ENCODE data around the gene LMNA. TPM values are rescaled to one million over a fixed set of nuclear protein-coding genes. Genes with fewer than 3 reads are reported as not detected.
A peak's percentile ranks its signal among the peaks of the same experiment; 100 is the strongest.

LMNA gene
- total RNA-seq, 1 experiment from 2014 or later, result 68.8 TPM

GRCh38 chr1:156113282-156113950 lies 1.1 kb upstream of the LMNA start (continued):
- TF ChIP-seq CBFB (CRISPR knock-in tag; IDR thresholded peaks at IDR 0.05; ENCODE audit: low read depth) (no peak), FOXJ3 (CRISPR knock-in tag; IDR thresholded peaks at IDR 0.05; ENCODE audit: borderline replicate concordance) (no peak), TCF7 (CRISPR knock-in tag; IDR thresholded peaks at IDR 0.05; ENCODE audit: low read depth) (no peak), TEAD4 (CRISPR knock-in tag; IDR thresholded peaks at IDR 0.05) (no peak), JAZF1 (CRISPR knock-in tag; IDR thresholded peaks at IDR 0.05) (no peak), PRDM15 (CRISPR knock-in tag; IDR thresholded peaks at IDR 0.05) (no peak), NR3C1 (CRISPR knock-in tag; conservative IDR thresholded peaks at IDR 0.05; ENCODE audit: low read depth) (no peak), ZNF263 (CRISPR knock-in tag; IDR thresholded peaks at IDR 0.05; ENCODE audit: low read depth) (no peak), ERG (CRISPR knock-in tag; IDR thresholded peaks at IDR 0.05) (no peak), NR1H2 (CRISPR knock-in tag; IDR thresholded peaks at IDR 0.05) (no peak), ATF3 (CRISPR knock-in tag; conservative IDR thresholded peaks at IDR 0.05) (no peak), NFE2L1 (CRISPR knock-in tag; IDR thresholded peaks at IDR 0.05) (no peak)

- no peak overlapping the region for H3K27ac Mint-ChIP-seq
- CTCF ChIA-PET, result interaction anchor here (1.0 to 28.0 kb wide), 9 partner anchors 8 to 137 kb away, joined by 3 to 1176 read pairs (median 9); partner anchors contain the start of genes ARHGEF2 and MEX3A
- ATAC-seq, result peak; percentile 6
Observed at GRCh38 chr1:156114919-156115513, 505 bp downstream of the LMNA start.

More at GRCh38 chr1:156114919-156115513, 505 bp downstream of the LMNA start:
- Mint-ChIP-seq H3K4me3 (peak overlapping the region; percentile 93), H3K27me3 (ENCODE audit: low read depth) (peaks cover 18% of the 10 kb centered on the region), H3K4me1 (peaks cover 37% of the 10 kb centered on the region), H3K9me3 (no peaks in the 10 kb centered on the region), H3K36me3 (no peaks in the 10 kb centered on the region)
- TF ChIP-seq NFATC4 (CRISPR knock-in tag; IDR thresholded peaks at IDR 0.05), result no peak
- TF ChIP-seq MAX (CRISPR knock-in tag; IDR thresholded peaks at IDR 0.05), result peak; percentile 73; the same call in 1 of the 2 replicates
- no peak for TF ChIP-seq ZNF121 (CRISPR knock-in tag; IDR thresholded peaks at IDR 0.05)
- TF ChIP-seq JAZF1 (CRISPR knock-in tag; IDR thresholded peaks at IDR 0.05), result no peak
- peak; percentile 80; the same call in 1 of the 2 replicates for TF ChIP-seq HMGXB4 (CRISPR knock-in tag; IDR thresholded peaks at IDR 0.05)
- no peak for TF ChIP-seq TP53 (CRISPR knock-in tag; IDR thresholded peaks at IDR 0.05)
- peak; percentile 54 for TF ChIP-seq SP1 (CRISPR knock-in tag; conservative IDR thresholded peaks at IDR 0.05)
- no peak for TF ChIP-seq JUN (CRISPR knock-in tag; IDR thresholded peaks at IDR 0.05)
- no peak for TF ChIP-seq ZNF263 (CRISPR knock-in tag; IDR thresholded peaks at IDR 0.05; ENCODE audit: low read depth)
- no peak for TF ChIP-seq E2F4 (CRISPR knock-in tag; IDR thresholded peaks at IDR 0.05; ENCODE audit: borderline replicate concordance, low read depth)
- TF ChIP-seq TEAD1 (CRISPR knock-in tag; IDR thresholded peaks at IDR 0.05), result 0 out of 2 replicates have a peak, but pooled peaks have one; percentile 13
- TF ChIP-seq KAT7 (CRISPR knock-in tag; IDR thresholded peaks at IDR 0.05; ENCODE audit: borderline replicate concordance), result peak; percentile 42; the same call in 1 of the 2 replicates
- no peak for TF ChIP-seq ETV6 (CRISPR knock-in tag; IDR thresholded peaks at IDR 0.05)
- TF ChIP-seq FOXP1 (CRISPR knock-in tag; IDR thresholded peaks at IDR 0.05; ENCODE audit: borderline replicate concordance), result peak; percentile 15; the same call in 1 of the 2 replicates
- peak; percentile 57; the same call in 1 of the 2 replicates for TF ChIP-seq MYBL2 (CRISPR knock-in tag; IDR thresholded peaks at IDR 0.05)
- POLR2A ChIA-PET, result interaction anchor here (1.1 to 2.4 kb wide), 7 partner anchors 8 to 98 kb away, joined by 4 to 12 read pairs (median 8); partner anchors contain the start of genes MEX3A and PMF1
- peak; percentile 62 for DNase-seq (ENCODE audit: low spot score)
